Neural progenitor cell (in vitro differentiated cells): ENCODE results near the gene RNF126.

ENCODE experiments used
- EZH2 ChIP-seq: fragments of 200-600 bp; sonication (generic); IDR thresholded peaks from 2 replicates; pipeline ENCODE4 v1.6.1; 2017; ENCODE audit warnings: antibody characterized with exemption, mild to moderate bottlenecking, moderate library complexity
- TF ChIP-seq, protein P1 (sequence below): fragments of 200-600 bp; sonication (generic); IDR thresholded peaks from 2 replicates; pipeline ENCODE4 v1.5.1; 2017; ENCODE audit warnings: antibody characterized with exemption, mild to moderate bottlenecking

DNA sequence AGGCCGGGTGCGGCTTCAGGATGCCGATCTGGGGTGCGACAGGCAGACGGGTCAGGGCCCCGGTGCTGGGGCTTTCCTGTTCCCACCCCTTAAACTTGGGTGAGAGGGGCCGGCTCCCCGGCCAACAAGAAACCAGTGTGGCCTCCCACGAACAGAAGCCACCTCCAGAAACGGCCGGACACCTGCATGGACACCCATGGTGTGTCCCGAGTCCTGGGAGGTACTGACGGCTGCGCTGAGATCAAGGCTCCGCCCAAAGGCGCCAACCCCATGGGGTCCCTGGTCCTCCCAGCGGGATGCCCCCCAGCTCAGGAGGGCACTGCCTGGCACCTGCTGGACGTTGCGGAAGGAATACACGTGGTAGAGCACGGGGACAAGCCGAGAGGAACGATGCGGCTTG lies 41.2 kb downstream of the RNF126 start:
- no peak for TF ChIP-seq EZH2
- TF ChIP-seq, protein P1, sequence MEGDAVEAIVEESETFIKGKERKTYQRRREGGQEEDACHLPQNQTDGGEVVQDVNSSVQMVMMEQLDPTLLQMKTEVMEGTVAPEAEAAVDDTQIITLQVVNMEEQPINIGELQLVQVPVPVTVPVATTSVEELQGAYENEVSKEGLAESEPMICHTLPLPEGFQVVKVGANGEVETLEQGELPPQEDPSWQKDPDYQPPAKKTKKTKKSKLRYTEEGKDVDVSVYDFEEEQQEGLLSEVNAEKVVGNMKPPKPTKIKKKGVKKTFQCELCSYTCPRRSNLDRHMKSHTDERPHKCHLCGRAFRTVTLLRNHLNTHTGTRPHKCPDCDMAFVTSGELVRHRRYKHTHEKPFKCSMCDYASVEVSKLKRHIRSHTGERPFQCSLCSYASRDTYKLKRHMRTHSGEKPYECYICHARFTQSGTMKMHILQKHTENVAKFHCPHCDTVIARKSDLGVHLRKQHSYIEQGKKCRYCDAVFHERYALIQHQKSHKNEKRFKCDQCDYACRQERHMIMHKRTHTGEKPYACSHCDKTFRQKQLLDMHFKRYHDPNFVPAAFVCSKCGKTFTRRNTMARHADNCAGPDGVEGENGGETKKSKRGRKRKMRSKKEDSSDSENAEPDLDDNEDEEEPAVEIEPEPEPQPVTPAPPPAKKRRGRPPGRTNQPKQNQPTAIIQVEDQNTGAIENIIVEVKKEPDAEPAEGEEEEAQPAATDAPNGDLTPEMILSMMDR: no peak
